HG02840 (cell line): ENCODE data around the gene BCR.

Source experiments
- ATAC-seq: cut with Tn5 transposase; IDR thresholded peaks from one replicate; pipeline ENCODE4 v1.9.1; 2021; ENCODE audit warnings: mild to moderate bottlenecking, moderate library complexity, moderate number of reproducible peaks; ENCODE audit not compliant: unreplicated experiment, low FRiP score

BCR gene

GRCh38 chr22:23214398-23214797, 34.1 kb downstream of the BCR start:
- ATAC-seq = no peak

DNA sequence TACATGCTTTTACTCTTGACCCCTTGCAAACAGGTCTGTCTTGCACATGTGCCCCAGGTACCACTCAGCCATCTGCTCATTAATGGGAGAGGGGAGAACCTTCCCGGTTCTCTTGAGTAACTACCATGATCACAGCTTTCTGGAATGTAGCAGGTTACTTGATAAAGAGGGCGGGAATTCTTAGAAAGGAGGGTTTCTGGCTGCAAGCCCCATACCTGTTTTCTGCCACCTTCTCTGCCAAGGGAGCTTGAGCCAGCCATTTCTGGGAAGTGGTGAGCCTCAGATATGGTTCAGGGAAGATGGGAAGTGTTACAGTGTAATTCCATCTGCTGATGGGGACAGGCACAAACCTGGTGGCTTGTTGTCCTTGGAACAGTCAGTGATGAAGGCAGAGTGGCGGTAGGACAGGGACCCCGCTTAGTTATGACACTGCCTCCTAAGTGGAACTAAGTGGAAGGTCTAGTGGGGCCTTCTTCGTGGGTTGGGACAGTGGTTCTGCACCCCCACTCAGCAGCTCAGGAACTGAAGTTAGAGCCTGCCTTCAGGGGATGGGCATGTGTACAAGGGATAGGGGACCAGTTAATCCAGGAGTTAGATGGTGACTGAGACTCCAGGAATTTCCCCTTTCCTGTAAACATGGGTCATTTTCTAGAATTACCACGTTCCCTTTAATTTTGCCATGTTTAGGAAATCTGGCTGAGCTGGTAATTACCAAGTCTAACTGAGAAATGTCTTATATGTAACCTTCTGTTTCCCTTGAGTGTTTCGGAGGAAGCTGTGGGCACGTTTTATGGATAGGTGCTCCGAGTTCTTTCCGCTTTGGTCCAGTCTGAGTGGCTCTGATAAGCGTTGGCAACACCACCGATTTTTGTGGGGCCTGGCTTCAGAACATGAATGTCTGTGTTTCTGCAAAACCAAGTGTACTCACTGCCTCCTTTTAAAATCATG, 35.3 kb downstream of the BCR start:
- no peak for ATAC-seq

- ATAC-seq = no peak
Measured at GRCh38 chr22:23216461-23217170, 36.3 kb downstream of the BCR start.

- no peak for ATAC-seq
Measured at GRCh38 chr22:23217171-23218052, 37.1 kb downstream of the BCR start.

DNA sequence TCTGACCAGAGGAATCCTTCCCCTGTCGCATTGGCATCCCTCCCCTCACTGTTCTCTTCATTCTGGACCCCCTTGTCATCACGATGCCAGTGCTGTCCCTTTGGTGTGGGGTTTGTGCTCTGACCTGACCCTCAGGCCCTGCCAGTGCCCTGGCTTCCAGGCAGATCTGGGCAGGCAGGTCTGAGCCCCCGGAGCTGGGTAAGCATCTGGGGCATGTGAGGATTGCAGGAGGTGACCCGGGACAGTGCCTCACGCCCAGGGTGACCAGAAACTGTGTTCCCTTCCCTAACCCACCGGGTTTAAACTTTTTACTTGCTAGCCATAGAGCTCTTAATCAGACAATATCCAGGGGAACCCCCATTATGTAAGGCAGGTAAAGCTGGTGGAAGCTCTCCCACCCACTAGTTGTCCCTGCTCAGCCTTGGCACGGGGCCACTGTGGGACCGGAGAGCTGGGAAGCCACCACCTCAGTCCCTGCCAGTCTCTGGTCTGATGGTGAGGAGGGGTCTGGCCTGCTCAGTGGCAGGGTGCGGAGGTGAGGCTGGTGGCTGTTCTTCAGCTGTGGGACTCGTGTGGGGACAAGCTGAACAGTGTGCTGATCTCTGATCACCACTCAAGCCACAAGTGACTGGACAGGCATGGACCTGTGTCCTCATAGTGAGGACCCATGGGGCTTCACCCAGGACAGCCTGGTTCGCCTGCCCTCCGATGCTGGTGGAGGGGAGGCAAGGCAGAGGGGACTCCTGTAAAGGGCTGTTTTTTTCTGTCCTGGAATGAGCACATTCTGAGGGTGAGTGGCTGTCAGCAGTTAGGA, 38.0 kb downstream of the BCR start:
- no peak for ATAC-seq

GRCh38 chr22:23218867-23219251, 38.5 kb downstream of the BCR start:
- ATAC-seq = no peak

DNA sequence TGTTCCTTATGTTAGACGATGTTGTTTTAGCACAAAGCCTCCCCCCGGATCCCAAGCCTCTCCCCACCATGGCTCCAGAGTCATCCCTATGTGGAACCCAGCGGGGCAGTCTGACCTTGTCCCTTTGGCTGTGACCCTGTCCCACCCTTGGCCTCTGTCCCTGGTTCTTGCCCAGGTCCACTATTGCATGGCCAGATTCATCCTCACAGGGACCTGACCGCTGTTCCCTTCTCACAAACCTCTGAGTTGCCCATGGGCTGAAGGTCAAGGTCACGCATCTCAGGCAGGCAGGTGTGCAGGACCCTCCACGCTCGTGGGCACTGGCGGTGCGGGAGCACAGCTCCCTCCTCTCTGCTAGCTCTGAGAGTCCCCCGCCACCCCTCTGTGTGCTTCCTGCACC, 39.0 kb downstream of the BCR start:
- no peak for ATAC-seq

GRCh38 chr22:23219822-23220484, 39.6 kb downstream of the BCR start:
- ATAC-seq = no peak

GRCh38 chr22:23220485-23221350, 40.4 kb downstream of the BCR start:
- ATAC-seq = no peak

DNA sequence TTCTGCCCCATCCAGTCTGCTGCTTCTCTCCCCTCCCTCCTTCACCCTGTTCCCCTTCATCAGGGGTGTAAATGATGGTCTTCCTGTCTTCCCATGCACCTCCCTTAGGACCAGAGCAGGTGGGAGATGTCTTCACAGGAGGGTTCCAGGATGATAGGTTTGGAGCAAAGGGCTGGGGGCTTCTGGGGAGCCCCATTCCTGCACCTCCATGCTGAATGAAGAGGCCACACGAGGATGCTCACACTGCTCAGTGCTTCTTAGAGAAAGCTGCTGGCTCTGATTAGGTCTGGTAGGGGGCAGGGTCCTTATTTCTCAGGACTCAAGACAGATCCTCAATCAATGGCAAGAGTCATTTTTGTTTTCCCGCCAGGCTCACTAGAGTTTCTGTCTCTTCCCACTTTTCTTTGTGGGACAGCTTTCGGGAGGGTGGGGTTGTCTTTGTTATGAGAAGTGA, 41.1 kb downstream of the BCR start:
- no peak for ATAC-seq

DNA sequence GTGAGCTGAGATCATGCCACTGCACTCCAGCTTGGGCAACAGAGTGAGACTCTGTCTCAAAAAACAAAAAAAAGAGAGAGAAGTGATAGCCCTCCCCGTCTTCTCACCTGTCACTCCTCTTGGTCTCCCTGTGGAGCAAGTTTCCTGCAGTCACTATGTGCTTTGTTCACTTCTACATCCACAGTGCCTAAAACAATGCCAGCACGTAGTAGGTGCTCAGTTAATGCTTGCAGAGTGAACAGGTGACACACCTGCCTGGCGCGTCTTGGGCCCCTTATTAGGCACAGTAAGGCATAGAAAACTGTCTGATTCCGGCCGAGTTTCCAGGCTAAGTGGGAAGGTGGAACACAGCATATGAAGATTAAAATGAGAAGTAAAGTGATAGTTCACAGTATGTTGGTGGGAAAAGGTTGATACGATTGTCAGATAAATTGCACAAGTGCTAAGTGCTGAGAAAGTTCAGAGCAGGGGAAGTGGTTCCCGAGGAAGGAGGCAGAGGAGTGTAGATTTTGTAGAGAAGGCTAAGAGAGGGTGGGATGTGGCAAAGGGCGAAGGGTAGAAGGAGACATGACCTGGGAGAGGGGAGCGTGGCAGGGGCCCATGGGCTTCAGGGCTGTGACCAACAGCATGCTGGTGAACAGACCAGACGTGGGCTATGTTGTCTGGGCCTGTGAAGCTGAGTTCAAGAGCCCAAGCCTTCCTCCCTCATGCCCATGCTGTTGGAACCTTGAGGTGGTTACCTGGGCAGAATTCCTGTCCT, 41.9 kb downstream of the BCR start:
- ATAC-seq = no peak

GRCh38 chr22:23222793-23223568, 42.7 kb downstream of the BCR start:
- no peak for ATAC-seq

DNA sequence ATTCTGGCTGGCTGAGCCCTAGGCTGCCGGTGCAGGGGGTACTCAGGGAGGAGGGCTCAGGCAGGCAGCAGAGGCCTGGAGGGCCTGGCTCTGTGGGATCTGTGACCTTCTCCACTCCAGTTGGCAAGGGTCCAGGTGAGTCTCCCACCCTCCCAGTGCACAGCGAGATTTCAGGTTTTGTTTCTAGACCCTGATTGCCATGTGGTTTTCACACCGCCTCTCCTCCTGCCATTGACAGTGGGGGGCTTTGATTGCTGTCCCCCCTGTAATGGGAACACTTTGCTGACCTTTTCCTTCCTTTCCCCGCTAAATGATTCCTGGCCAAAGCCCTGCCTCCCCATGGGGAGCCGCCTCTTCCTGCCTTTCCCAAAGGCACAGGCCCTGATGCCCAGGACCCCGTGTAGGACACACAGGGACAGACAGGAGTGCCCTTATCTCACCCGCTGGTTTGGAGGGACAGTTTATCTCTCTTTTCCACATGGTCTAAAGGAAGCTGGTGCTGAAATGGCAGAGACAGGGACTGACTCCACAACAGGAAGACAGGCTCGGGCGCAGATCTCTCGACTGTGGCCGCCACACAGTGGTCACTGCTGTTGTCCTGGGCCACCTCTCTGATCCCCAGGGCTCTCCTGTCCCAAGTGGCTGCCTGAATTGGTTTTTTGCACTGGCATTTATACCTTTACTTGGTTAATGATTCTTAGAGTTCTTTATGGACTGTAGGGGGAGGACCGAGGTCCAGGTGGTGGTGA, 43.4 kb downstream of the BCR start:
- no peak for ATAC-seq

DNA sequence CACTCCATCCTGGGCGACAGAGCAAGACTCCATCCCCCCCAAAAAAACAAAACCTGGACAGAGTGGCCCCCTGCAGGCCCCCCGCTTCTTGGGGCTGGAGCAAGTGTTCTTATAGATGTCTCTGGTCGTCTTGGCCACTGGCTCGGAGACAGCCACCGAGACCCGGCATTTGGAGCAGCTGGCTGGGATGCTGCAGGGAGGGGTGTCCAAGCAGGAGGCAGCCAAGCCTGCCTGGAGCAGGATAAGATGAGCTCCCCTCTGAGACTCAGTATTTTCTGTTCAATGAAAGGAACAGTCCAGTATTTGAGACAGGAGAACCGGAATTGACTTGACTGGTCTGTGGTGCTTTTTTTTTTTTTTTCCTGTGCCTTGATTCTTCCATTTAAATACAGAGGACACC, 44.5 kb downstream of the BCR start:
- no peak for ATAC-seq

DNA sequence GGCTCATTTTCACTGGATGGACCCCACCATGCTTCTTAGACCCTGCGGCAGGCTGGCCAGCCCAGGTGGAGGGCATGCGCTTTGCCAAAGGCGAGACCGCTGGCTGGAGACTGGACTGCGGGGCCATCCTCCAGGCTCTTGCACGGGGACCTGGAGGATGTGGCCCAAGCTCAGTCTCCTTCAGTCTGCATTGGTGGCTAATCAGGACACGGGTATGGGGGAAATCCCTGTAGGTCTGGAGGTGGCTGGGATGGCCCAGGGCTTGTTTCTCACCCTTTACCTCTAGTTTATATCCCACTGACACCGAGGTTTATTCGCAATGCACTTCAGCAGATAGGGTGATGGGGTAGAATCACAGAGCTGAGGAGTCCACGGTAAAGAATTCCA, 45.0 kb downstream of the BCR start:
- no peak for ATAC-seq
